NCI-H774 (cell line): ENCODE results near the gene CD3G.

ENCODE experiments used
- DNase-seq: peaks from one replicate; lab custom pipeline; 2025; lab: John Stamatoyannopoulos, UW

Gene CD3G

DNA sequence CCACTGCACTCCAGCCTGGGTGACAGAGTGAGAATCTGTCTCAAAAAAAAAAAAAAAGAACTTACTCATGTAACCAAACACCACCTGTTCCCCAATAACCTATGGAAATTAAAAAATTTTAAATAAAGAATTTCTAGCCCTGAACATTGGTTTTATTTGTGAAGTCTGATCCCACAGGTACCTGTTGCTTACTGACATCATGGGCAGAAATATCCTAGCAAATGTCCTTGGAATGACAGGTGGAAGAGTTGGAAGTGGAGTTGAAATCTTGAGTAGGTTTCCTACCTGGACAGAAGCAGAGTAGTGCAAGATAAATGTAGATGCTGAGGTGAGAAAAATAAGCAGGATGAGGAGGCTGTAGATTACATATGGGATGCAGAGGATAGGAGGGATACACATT lies 18.9 kb upstream of the CD3G start:
- no peak for DNase-seq

DNA sequence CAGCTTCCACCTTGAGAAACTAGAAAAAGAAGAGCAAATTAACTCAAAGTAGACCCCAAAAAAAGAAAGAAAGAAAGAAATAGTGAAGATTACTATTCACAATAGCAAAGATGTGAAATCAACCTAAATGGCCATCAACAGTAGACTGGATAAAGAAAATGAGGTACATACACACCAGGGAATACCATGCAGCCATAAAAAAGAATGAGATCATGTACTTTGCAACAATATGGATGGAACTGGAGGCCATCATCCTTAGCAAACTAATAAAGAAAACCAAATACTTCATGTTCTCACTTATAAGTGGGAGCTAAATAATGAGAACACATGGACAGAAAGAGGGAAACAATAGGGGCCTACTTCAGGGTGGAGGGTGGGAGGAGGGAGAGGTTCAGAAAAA lies 15.4 kb upstream of the CD3G start:
- no peak for DNase-seq

DNA sequence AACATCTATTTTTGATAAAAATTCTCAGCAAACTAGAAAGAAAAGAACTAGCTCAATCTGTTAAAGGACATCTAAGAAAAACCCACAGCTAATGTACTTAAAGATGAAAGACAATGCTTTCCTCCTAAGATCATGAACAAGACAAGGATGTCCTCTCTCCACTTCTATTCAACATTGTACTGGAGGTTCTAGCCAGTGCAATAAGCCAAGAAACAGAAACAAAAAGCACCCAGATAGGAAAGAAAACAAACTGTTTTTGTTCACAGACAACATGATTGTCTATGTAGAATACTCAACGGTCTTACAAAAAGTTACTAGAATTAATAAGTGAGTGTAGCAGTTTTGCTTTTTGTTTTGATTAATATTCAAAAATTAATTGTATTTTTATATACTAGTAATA lies 9.4 kb upstream of the CD3G start:
- DNase-seq: no peak

DNA sequence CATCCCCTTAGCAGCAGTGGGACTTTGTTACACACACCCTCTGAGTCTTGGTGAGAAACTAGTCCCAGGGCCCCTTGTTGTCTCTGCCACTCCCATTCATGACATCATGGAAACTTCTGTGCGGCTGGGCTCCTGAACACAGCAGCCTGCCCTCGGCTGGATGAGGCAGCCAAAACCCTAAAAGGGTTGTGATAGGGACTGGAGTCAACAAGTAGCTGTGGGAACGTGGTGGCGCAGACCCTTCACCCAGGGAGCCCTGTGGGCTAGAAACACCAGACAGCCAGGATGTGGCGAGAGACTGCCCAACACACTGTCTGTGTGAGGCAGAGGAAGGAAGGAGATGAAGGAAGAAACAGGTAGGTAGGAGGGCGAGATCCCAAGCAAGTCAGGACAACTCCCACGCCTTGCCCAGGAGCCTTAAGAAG lies 5.5 kb upstream of the CD3G start:
- no peak for DNase-seq

DNA sequence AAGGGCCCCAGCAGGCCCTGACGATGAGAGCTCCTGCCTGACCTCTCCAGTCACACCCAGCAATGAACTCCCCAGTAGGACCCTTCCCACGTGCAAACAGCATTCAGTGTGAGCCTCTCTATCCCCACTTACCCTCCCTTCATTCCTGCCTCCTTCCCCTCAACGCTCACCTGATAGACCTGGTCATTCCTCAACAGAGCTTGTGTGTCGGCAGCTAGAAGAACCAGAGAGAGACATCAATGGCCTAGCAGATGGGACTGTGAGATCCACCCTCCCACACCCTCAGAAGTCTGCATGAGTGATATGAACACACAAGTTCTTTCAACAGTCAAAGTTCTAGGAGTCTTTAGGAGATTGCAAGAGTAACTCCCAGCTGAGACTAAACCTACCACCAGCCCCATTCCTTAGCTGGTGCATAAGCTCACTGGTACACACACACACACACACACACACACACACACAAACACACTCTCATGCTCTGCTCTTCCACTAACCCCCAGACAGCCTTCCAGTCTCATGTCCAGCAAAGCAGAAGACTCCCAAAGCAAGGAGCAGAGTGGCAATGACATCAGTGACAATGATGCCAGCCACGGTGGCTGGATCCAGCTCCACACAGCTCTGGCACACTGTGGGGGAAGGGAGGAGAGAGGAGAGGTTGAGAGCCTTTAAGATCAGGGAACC lies 4.7 kb upstream of the CD3G start:
- DNase-seq: no peak

DNA sequence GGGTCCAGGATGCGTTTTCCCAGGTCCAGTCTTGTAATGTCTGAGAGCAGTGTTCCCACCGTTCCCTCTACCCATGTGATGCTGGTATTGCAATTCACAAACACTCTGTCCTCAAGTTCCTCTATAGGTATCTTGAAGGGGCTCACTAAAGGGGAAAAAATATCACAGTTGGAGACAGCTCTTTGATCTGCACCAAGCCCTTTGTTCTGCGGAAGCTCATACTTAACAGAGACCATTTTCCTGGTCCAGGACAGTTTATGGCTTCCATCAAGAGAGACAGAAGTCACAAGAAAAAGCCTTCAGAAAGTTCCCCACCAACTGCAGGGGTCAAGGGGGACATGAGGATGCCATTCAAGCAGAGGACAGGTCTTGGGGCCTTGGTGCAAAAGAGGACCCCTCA lies 3.7 kb upstream of the CD3G start:
- DNase-seq: no peak

DNA sequence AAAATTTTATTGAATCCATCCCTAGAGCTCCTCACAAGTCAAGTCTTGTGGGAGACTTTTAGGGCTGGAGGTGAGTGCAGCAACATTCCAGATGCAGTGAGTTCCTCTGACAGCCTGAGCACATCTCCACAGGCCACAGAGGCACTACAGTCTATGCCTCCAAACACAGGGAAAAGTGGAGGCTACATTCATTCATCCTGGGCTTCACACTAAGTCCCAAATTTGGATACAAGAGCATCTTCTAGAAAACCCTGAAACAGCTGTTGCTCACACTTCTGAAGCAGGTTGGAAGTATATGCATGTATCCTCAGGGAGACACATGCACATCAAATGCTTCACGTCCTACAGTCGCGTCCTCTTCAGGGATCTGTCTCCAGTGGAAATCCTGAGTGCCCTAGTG lies 2.9 kb upstream of the CD3G start:
- DNase-seq: no peak

DNA sequence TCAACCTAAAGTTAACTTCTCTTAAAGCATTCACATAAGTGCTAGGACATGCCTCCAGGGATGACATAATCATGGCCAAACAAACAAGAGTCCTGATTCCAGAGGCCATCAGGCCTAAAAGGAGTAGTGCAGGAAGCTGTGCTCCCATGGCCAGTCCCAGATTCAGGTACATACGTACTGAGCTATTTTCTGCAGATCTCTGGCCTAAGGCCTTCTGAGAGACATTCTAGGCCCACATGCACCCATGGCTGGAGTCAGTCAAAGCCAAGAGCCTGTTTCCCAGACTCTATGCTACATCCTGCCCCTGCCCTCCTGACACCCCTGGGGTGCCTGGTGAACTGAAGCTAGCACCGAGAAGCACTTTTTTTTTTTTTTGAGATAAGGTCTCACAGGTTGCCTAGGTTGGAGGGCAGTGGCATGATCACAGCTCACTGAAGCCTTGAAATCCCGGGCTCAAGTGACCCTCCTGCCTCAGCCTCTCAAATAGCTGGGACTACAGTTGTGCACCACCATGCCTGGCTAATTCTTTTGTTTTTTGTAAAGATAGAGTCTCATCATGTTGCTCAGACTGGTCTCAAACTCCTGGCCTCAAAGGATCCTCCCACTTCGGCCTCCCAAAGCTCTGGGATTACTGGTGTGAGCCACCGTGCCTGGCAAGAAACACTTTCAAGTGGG lies 2.2 kb upstream of the CD3G start:
- DNase-seq: no peak

DNA sequence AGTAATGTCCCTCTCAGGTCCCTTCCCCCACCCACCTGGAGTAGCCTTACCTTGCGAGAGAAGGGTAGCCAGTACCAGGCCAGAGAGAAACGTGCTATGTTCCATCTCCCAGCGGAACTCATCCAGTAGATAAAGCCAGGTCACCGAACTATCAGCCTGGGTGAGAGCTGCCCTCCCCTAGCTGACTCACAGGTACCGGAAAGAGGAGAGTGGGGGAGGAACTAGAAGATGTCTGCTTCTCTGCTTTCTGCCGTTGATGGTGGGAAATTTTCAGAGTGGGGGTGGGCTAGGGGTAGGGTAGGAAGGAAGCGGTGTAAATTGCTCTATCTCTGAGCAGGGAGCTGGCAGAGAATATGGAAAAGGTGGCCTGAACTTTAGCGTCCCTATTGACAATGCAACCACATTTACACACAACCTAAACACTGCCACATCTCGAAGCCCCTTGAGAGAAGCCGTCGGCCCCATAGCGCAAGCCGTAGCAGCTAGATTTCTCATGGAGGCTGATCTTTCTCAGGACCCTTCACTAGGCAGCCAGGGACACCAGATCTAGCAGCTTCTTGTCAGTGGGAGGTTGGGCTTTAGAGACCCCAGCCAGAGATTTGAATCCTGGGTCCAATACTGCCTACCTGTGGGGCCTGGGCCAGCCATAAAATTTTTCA lies 1.5 kb upstream of the CD3G start, which contains the start of gene CD3D:
Gene CD3D (minus strand): TSS at position 203 of the 659 bp plus-strand sequence. CDS start 98 bp downstream, at position 105.
- DNase-seq: no peak

DNA sequence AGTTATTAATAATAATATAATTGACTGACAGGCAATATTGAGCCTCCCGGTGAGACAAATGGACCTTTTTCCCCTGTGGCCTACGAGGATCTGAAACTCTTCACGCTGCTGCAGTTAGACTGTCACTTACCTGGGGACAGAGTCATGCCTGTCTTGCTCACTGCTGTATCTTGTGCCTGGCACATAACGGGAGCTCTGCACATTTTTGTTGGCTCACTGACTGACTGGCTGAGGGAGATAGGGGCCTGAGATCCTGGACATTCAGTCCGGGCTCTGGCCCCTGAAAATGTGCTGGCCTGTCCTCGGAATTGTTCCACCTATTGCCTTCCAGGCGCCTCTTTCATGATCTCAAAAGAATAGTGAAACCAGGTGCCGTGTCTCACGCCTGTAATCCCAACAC lies 896 bp upstream of the CD3G start:
- no peak for DNase-seq

DNA sequence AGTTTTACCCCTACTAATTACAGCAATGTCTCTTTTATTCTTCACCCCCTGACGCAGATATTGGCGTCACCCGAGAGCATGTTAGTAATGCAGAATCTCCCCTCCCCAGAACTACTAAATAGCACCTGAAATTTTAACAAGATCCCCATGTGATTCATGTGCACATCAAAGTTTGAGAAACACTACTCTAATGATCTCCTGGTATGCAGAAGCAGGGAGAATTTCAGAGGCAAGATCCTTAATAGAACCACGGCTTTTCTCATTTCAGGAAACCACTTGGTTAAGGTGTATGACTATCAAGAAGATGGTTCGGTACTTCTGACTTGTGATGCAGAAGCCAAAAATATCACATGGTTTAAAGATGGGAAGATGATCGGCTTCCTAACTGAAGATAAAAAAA lies 5.3 kb downstream of the CD3G start:
- DNase-seq: no peak

DNA sequence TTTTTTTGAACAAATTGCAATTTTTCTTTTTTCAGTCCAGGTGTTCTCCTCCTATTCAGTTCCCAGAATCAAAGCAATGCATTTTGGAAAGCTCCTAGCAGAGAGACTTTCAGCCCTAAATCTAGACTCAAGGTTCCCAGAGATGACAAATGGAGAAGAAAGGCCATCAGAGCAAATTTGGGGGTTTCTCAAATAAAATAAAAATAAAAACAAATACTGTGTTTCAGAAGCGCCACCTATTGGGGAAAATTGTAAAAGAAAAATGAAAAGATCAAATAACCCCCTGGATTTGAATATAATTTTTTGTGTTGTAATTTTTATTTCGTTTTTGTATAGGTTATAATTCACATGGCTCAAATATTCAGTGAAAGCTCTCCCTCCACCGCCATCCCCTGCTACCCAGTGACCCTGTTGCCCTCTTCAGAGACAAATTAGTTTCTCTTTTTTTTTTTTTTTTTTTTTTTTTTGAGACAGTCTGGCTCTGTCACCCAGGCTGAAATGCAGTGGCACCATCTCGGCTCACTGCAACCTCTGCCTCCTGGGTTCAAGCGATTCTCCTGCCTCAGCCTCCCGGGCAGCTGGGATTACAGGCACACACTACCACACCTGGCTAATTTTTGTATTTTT lies 9.1 kb downstream of the CD3G start:
- no peak for DNase-seq

DNA sequence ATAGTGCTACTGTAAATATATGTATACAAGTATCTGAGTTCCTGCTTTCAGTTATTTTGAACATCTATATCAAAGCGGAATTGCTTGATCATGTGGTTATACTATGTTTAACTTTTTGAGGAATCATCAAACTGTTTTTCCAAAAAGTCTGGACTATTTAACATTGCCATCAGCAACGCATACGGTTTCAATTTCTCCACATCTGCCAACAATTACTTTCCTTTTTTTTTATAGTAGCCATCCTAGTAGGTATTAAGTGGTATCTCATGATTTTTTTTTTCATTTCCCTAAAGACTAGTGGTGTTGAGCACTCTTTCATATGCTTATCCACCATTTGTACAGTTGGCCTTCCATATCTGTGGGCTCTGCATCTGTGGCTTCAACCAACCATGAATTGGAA lies 13.9 kb downstream of the CD3G start:
- DNase-seq: no peak

DNA sequence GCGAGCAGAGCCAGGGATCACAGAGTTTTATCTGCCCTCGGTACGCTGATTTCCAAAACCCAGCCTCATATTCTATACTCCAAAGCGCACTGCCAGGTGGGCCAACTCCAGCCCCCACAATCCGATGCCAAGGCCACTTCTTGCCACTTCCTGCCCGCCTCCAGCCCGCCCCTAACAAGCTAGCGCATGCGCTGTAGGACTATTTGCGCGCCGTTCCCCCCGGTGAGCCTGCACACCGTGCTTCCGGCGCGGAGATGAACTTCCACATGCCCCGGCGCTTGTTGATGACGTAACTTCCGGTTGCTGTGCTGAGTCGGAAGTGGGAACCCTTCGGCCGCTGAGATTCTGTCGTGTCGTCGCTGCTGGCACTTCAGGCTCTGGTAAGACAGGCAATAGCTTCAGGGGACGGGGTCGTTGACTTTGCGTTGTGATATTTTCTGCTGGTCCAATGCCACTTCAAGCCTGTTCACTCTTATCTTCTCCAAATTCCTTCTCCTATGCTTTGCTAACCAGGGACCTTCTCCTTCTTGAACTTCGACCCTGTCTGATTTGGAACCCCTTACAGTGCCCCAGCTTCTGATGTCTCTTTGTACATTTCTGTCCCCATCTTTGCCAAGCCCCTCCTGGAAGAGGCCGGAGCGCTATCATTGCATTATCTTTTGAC lies 15.3 kb downstream of the CD3G start, which contains the start of gene UBE4A:
Gene UBE4A (plus strand): TSS at position 306 of the 664 bp plus-strand sequence. CDS start 5,481 bp downstream, outside the sequence.
- peak; percentile 95 for DNase-seq

DNA sequence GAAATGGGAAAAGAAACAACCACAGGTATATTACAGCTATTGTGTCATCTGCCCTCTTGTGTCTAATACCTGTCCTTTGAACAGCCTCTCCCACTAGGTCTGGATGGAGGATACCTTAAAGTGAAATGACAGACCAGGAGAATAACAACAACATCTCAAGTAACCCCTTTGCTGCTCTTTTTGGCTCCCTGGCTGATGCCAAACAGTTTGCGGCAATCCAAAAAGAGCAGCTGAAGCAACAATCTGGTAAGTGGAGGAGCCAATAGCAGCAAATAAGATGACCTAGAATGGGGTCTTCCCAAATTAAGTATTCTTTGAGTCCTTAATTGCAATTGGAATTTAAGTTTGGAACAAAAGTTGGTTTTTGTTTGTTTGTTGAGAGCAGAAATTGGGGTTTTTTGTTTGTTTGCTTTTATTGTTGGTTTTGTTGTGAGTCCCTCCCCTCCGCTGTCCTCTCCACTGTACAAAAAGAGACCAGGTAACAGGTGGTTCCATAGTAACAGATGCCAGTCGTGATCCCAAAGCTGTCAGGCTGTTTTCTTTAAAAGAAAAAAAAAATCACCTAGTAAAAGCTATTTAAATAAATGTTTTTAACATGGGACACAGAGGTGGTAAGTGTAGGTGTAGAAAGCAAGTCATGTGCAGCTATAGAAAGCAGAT lies 20.9 kb downstream of the CD3G start:
- no peak for DNase-seq

DNA sequence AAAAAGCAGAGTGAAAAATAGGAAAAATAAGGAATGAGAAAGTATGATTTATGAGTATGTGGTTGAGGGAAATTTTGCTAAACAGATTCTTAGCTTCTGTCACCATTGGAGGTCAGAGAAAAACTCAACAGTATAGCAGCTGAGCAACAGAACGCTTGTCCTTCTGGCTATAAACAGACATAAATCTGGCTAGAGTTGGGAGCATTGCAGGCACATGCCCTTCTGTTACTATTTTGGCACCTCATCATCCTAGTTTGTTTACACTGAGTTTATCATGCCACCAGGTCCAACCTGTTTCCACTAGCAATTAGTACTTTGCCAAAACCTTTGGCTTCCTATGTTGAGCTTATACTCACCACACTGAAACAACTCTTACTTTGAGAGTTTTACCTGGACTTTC lies 22.1 kb downstream of the CD3G start:
- no peak for DNase-seq

DNA sequence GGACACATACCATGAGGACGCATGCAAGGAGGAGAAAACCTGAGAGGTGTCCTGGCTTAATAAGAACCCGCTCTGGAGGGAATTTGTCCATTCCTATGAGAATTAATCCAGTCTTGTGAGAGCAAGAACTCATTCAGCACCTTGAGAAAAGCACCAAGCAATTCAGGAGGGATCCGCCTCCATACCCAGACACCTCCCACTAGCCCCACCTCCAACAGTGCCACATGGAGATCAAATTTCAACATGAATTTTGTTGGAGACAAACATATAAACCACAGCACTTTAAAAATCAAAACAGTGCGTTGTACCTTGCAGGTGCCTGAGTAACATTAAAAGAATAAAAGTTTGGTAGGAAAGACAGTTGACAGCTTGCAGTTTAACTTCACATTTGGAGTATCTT lies 26.6 kb downstream of the CD3G start:
- no peak for DNase-seq

DNA sequence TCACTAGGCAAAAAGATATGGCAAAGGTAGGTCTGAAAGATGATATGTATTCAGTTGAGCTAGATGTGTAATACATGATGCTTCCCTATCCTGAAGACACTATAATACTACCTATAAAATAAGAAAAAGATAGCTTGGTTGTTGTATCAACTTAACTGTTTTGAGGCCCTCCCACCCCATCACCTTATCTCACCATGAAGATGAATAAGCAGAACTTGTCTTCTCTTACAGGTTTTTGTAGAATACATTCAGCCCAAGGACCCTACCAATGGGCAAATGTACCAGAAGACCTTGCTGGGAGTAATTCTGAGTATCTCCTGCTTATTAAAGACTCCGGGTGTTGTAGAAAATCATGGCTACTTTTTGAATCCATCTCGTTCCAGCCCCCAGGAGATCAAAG lies 29.1 kb downstream of the CD3G start:
- DNase-seq: no peak

DNA sequence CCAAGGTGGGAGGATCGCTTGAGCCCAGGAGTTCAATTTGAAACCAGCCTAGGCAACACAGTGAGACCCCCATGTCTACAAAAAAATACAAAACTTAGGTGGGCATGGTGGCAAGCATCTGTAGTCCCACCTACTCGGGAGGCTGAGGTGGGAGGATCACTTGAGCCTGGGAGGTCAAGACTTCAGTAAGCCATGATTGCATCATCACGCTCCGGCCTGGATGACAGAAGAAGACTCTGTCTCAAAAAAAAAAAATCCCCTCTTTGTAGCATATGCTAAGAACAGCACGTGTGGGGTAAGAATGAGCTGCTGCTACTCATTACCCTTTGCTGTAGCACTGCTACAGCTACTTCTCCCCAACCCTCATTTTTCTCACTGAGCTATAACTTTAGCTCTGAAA lies 29.7 kb downstream of the CD3G start:
- DNase-seq: no peak

DNA sequence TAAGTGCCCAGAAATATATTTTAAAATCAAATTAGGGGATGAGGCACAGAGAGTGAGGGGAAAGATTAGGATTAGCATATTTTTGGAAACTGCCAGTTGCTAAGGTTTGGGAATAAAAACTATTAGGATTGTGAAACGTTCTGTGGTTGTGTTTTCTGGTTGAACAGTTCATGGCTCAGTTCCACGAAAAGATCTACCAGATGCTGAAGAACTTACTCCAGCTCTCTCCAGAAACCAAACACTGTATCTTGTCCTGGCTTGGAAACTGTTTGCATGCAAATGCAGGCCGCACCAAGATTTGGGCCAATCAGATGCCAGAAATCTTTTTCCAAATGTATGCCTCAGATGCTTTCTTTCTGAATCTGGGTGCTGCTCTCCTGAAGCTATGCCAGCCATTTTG lies 30.6 kb downstream of the CD3G start:
- no peak for DNase-seq

DNA sequence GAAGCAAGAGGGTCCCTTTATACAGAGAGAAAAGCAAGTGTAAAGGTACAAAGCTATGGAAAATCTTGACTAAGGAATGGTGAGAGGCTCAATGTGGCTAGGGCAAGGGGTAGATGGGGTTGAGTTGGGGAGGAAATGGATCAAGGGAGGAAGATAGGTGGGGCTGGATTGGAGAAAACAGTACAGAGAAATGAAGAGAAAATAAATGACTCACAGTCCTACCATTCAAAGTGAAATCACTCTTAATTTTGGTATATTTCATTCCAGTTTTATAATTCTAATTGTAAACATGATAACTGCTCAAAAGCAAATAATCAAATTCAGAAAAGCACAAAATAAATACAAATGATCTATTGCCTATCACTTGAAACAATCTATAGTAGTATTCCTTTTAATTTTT lies 31.8 kb downstream of the CD3G start:
- DNase-seq: no peak

DNA sequence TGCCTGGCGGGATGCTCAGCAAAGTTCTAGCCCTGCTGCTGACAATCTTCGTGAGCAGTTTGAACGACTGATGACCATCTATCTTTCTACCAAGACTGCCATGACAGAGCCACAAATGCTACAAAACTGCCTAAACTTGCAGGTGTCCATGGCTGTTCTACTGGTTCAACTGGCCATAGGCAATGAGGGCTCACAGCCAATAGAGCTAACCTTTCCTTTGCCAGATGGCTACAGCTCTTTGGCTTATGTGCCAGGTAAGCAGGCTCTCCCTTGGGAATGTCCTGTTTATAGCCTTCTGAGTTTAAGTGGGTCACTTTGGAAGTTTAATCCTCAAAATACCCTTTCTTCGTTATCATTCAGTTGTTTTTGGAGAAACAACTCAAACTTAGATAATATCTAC lies 35.4 kb downstream of the CD3G start:
- DNase-seq: no peak
